ENCODE results near the gene FEM1A. TPM values are rescaled to one million over a fixed set of nuclear protein-coding genes. Genes with fewer than 3 reads are reported as not detected.

FEM1A gene
- total and polyA plus RNA-seq, 2 of the 8 experiments (the other 6 are each of a cell fraction or from before 2014, with no cell fraction given), result 6.7 to 16.1 TPM

DNA sequence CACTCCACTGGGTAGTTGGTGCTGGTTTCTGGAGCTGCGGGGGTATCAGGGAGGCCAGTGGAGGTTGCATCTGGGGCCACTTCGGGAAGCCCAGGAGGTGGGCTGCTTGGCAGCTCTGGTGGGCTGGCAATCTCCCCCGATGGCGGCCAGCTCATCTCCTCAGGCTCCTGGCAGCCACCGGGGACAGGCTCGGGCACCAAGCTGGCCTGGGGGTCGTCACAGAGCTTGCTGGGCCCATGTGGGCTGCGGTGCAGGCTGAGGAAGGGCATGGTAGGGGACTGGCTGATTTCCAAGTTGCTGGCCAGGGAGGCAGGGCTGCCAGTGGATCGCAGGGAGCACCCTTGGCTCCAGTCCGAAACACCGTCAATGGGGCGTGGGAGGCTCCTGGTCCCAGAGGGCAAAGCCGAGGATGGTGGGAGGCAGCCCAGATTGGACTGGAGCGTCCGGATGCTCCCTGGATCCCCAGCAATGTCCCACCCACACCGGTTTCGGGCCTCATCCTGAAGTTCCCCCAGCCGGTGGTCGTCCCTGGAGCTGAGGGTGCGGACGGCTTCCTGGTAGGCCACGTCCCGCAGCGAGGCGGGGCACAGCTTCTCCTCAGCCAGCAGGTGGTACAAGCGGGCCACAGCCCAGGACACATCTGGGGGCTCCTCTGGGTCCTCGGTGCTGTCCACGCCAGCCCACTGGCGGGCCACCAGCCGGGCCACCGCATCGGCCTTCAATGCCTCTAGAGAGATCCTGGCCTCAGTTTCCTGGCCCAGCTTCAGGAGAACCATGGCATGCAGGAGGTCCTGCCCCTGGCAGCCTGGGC, 26.1 kb downstream of the FEM1A start:
- no peak overlapping the region for H3K18ac ChIP-seq (ENCODE audit: extremely low read depth, low read length)
- H4K20me1 ChIP-seq (replicated peaks in 1 of 2; ENCODE audit: control insufficient read depth in 1 of 2, insufficient read depth in 2 of 2, low read length in 2 of 2), result no peaks in the 10 kb centered on the region
- no peaks in the 10 kb centered on the region for H3K36me3 ChIP-seq (ENCODE audit: control insufficient read depth in 2 of 4, insufficient read depth in 4 of 4, low read length in 3 of 4)
- no peak for FAIRE-seq
- no peak overlapping the region for H2BK15ac ChIP-seq (ENCODE audit: low read length)
- no peak overlapping the region for H2BK120ac ChIP-seq (replicated peaks; ENCODE audit: low read depth, low read length)
- no peak overlapping the region for H3K4me2 ChIP-seq (ENCODE audit: insufficient read depth in 1 of 2, low read depth in 2 of 2, low read length in 2 of 2)
- no peak overlapping the region for H2BK12ac ChIP-seq (ENCODE audit: low read depth, low read length)
- H3K4ac ChIP-seq (replicated peaks; ENCODE audit: insufficient read length, low read depth, low read length), result no peak overlapping the region
- H3K79me2 ChIP-seq (ENCODE audit: control insufficient read depth in 1 of 2, insufficient read depth in 2 of 2, low read length in 2 of 2), result no peaks in the 10 kb centered on the region
- 97% methylated on average over 24 of the region's 32 CpGs; no CpG with 5 or more reads in 1 of the 2 experiments for whole genome bisulfite sequencing, 2 experiments (ENCODE audit: extremely low coverage in 1 of 2, insufficient coverage in 1 of 2, insufficient read length in 1 of 2, insufficient replicate concordance in 2 of 2, low coverage in 1 of 2, low lambda C conversion rate in 2 of 2, missing lambda C conversion rate in 1 of 2)
- H3K27me3 ChIP-seq (replicated peaks in 1 of 4; ENCODE audit: control insufficient read depth in 3 of 4, extremely low read depth in 1 of 4, insufficient read depth in 3 of 4, low read length in 3 of 4), result peaks cover 0 to 14% (median 12%) of the 10 kb centered on the region in 4 experiments; a peak in 6 of 7 replicates
- no peak for DNase-seq (ENCODE audit: low read depth in 1 of 2, low spot score in 2 of 2)
- no peak overlapping the region for H2BK5ac ChIP-seq (ENCODE audit: low read depth, low read length)
- no peaks in the 10 kb centered on the region; a peak in 1 of 7 replicates for H3K4me1 ChIP-seq (replicated peaks in 1 of 4; ENCODE audit: control insufficient read depth in 3 of 4, insufficient read depth in 4 of 4, low read length in 3 of 4)
- H3K23ac ChIP-seq (ENCODE audit: insufficient read length), result no peak overlapping the region
- H4K5ac ChIP-seq (ENCODE audit: insufficient read length, low read depth, low read length), result no peak overlapping the region
- H2AFZ ChIP-seq (ENCODE audit: low read length), result no peak overlapping the region
- no peak overlapping the region for H4K91ac ChIP-seq (replicated peaks; ENCODE audit: insufficient read length, low read length)
- no peaks in the 10 kb centered on the region for H3K79me1 ChIP-seq (ENCODE audit: low read depth, low read length)
- H3K23me2 ChIP-seq (ENCODE audit: low read depth, low read length), result no peaks in the 10 kb centered on the region
- no peak overlapping the region for H3K9ac ChIP-seq (replicated peaks in 1 of 4; ENCODE audit: extremely low read depth in 1 of 4, low read depth in 3 of 4, low read length in 3 of 4)
- H4K8ac ChIP-seq (ENCODE audit: extremely low read depth, insufficient read depth, low read length), result no peak overlapping the region
- no peak overlapping the region for H3K56ac ChIP-seq (replicated peaks; ENCODE audit: insufficient read length, low read depth, low read length)
- H3K27ac ChIP-seq (ENCODE audit: low read depth, low read length), result no peak overlapping the region
- H3K14ac ChIP-seq (ENCODE audit: insufficient read length), result no peak overlapping the region
- CTCF ChIA-PET (ENCODE audit: partially characterized antibody), result interaction anchor here (0.5 to 10.0 kb wide), 16 partner anchors 8 to 213 kb away, joined by 3 to 71 read pairs (median 4); no protein-coding TSS in a partner anchor
- no peak overlapping the region for H2BK20ac ChIP-seq (ENCODE audit: low read length)
- POLR2A ChIA-PET (ENCODE audit: partially characterized antibody), result no interaction called here
- peaks cover 2 to 4% of the 10 kb centered on the region in 2 experiments; a peak in 2 of 4 replicates for H3K9me3 ChIP-seq (ENCODE audit: insufficient read depth in 2 of 2, low read depth in 1 of 2, low read length in 1 of 2)
- no peak overlapping the region for H2AK5ac ChIP-seq (ENCODE audit: low read depth, low read length)
- H3K4me3 ChIP-seq (ENCODE audit: extremely low read depth in 1 of 4, insufficient read depth in 2 of 4, low read depth in 3 of 4, low read length in 4 of 4), result no peak overlapping the region
- TF ChIP-seq, protein P1, sequence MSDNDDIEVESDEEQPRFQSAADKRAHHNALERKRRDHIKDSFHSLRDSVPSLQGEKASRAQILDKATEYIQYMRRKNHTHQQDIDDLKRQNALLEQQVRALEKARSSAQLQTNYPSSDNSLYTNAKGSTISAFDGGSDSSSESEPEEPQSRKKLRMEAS (IDR thresholded peaks at IDR 0.05), result no peak
- no peak for TF ChIP-seq BCL11A (IDR thresholded peaks at IDR 0.05; ENCODE audit: low read depth in 2 of 2, low read length in 2 of 2)
- TF ChIP-seq RFX5 (IDR thresholded peaks at IDR 0.05; ENCODE audit: borderline replicate concordance, low read depth, low read length), result no peak
- no peak for TF ChIP-seq ATF2 (IDR thresholded peaks at IDR 0.05; ENCODE audit: low read length)
- no peak for TF ChIP-seq CTBP2 (IDR thresholded peaks at IDR 0.05; ENCODE audit: borderline replicate concordance, insufficient read depth, insufficient read length, low read length)
- no peak for TF ChIP-seq GABPA (IDR thresholded peaks at IDR 0.05; ENCODE audit: borderline replicate concordance, insufficient read depth, low read length)
- no peak for TF ChIP-seq BRCA1 (IDR thresholded peaks at IDR 0.05; ENCODE audit: low read depth, low read length)
- TF ChIP-seq TEAD4 (IDR thresholded peaks at IDR 0.05; ENCODE audit: low read depth, low read length), result no peak
- TF ChIP-seq SAP30 (IDR thresholded peaks at IDR 0.05; ENCODE audit: insufficient read depth, insufficient replicate concordance, low read length), result no peak
- TF ChIP-seq SP4 (IDR thresholded peaks at IDR 0.05; ENCODE audit: low read length), result no peak

Measured in H1 (cell line).